Suprapubic skin (tissue), 4 donors: ENCODE data around the gene NTPCR. TPM values are rescaled to one million over a fixed set of nuclear protein-coding genes. Genes with fewer than 3 reads are reported as not detected.

ENCODE experiments used
- DNase-seq, 2 donors: peaks; one replicate each; pipeline ENCODE4 v3.0.0-alpha.2; 2019; ENCODE audit warnings: low spot score in 2 of 2
- H3K27ac ChIP-seq: fragments of 200-600 bp; sonication (generic); one replicate; pipeline ENCODE4 v1.5.1; 2019
- H3K27me3 ChIP-seq: fragments of 200-600 bp; sonication (generic); one replicate; pipeline ENCODE4 v1.5.1; 2019
- H3K36me3 ChIP-seq: fragments of 200-600 bp; sonication (generic); one replicate; pipeline ENCODE4 v1.5.1; 2019
- H3K4me1 ChIP-seq: fragments of 200-600 bp; sonication (generic); one replicate; pipeline ENCODE4 v1.5.1; 2019
- H3K4me3 ChIP-seq: fragments of 200-600 bp; sonication (generic); one replicate; pipeline ENCODE4 v1.5.1; 2019; ENCODE audit warnings: mild to moderate bottlenecking
- H3K9me3 ChIP-seq: fragments of 200-600 bp; sonication (generic); one replicate; pipeline ENCODE4 v1.5.1; 2019
- EP300 ChIP-seq: sonication (generic); formaldehyde crosslinking; IDR thresholded peaks from one replicate; pipeline ENCODE4 v1.6.1; 2017; ENCODE audit warnings: antibody characterized with exemption
- POLR2A ChIP-seq, 2 donors: fragments of 450-650 bp; IDR thresholded peaks; one replicate each; pipeline ENCODE4 v1.6.1; 2017; ENCODE audit warnings: antibody characterized with exemption in 2 of 2, mild to moderate bottlenecking in 2 of 2, moderate library complexity in 2 of 2
- POLR2AphosphoS5 ChIP-seq, 3 donors: sonication (generic); formaldehyde crosslinking; IDR thresholded peaks; one replicate each; pipeline ENCODE4 v1.6.1; 2017; ENCODE audit warnings: antibody characterized with exemption in 3 of 3
- WGBS: methylation state at CpG from one replicate; pipeline ENCODE4 v1.1.5; 2018; 5-methylcytosine and 5-hydroxymethylcytosine counted together
- total RNA-seq, 4 donors: library from RNA; depleted of rRNA; stranded (reverse); fragments of >200 nt; gene quantifications; one replicate each; pipeline ENCODE4 v1.1.0, GENCODE V29; 2016
- TF ChIP-seq, protein P1 (sequence below), 2 donors: fragments of 200-600 bp in 1 of 2; fragments of 450-650 bp in 1 of 2; sonication (generic) in 1 of 2; IDR thresholded peaks; one replicate each; pipeline ENCODE4 v1.5.1; 2016 to 2019; ENCODE audit warnings: antibody characterized with exemption in 2 of 2, mild to moderate bottlenecking in 1 of 2, moderate library complexity in 1 of 2

The NTPCR gene
- total RNA-seq, 4 donors from 2014 or later, result 18.6 to 35.9 (median 28.4) TPM

DNA sequence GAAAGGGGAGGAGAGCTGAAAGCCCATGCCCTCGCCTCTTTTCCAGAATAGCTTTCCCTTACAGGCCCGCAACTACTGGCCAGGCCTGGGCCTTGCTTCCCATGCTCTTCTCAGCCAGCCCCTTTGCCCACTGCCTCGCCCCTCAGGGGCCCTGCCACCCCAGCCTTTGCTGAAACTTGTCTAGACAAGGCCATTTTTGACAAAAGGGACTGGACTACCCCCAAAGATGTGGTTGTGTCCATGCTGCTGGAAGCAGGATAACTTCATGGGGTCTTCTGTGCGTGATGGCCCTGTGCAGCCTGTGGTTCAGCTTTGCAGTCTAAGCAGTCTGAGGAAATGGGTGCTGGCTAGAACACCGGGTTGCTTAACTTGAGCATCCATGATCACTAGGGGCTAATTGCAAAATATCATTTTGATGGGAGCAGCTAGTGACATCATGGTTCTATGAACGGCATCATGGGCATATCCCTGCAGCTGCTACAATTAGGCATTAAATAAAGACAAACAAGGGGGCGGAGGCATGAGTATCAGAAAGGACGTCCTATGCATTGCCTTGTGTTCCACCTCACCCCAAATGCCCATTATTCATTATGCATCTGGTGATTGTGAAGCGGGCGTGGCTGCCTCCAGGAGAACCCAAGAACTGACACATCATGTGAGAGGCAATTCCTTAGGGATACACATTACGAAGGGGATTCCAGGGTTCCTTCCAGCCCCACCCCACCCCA is 36.8 kb downstream of the NTPCR start:
- Histone ChIP-seq H3K27ac (no peak overlapping the region), H3K4me1 (peaks cover 5% of the 10 kb centered on the region), H3K27me3 (no peaks in the 10 kb centered on the region), H3K4me3 (no peak overlapping the region), H3K9me3 (no peaks in the 10 kb centered on the region), H3K36me3 (peaks cover 14% of the 10 kb centered on the region)
- peak in 1 of 2 donors; percentile 26 for DNase-seq
- 91% methylated on average over 11 of the region's 11 CpGs for WGBS
- TF ChIP-seq POLR2A (IDR thresholded peaks at IDR 0.05) (no peak), POLR2AphosphoS5 (IDR thresholded peaks at IDR 0.05) (no peak), EP300 (no peak)
- TF ChIP-seq, protein P1, sequence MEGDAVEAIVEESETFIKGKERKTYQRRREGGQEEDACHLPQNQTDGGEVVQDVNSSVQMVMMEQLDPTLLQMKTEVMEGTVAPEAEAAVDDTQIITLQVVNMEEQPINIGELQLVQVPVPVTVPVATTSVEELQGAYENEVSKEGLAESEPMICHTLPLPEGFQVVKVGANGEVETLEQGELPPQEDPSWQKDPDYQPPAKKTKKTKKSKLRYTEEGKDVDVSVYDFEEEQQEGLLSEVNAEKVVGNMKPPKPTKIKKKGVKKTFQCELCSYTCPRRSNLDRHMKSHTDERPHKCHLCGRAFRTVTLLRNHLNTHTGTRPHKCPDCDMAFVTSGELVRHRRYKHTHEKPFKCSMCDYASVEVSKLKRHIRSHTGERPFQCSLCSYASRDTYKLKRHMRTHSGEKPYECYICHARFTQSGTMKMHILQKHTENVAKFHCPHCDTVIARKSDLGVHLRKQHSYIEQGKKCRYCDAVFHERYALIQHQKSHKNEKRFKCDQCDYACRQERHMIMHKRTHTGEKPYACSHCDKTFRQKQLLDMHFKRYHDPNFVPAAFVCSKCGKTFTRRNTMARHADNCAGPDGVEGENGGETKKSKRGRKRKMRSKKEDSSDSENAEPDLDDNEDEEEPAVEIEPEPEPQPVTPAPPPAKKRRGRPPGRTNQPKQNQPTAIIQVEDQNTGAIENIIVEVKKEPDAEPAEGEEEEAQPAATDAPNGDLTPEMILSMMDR (IDR thresholded peaks at IDR 0.05), result no peak

DNA sequence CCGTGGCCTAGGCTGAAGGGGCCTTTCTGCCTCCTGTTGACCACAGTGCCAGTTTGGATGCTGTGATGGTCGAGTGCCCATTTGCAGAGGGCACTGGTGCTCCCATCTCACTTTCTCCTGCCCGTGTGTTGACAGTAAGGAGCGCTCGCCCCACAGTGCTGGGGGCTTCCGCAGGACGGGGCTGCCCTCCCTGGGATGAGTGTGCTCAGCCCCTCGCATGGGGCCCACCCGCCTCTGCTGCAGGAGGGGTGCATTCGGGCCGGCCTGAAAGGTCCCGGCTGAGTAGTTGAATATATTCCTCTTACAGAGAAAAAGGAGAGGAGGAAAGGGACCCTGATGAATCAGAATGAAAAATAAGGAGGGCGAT is 37.3 kb downstream of the NTPCR start:
- Histone ChIP-seq H3K4me3 (no peak overlapping the region), H3K27ac (no peak overlapping the region), H3K4me1 (peaks cover 1% of the 10 kb centered on the region), H3K27me3 (no peaks in the 10 kb centered on the region), H3K36me3 (peaks cover 14% of the 10 kb centered on the region), H3K9me3 (no peaks in the 10 kb centered on the region)
- TF ChIP-seq EP300 (no peak), POLR2AphosphoS5 (IDR thresholded peaks at IDR 0.05) (no peak), POLR2A (IDR thresholded peaks at IDR 0.05) (no peak)
- TF ChIP-seq, protein P1 (IDR thresholded peaks at IDR 0.05), result no peak
- 86% methylated on average over 12 of the region's 13 CpGs for WGBS
- DNase-seq, result peak in 1 of 2 donors; percentile 40

DNA sequence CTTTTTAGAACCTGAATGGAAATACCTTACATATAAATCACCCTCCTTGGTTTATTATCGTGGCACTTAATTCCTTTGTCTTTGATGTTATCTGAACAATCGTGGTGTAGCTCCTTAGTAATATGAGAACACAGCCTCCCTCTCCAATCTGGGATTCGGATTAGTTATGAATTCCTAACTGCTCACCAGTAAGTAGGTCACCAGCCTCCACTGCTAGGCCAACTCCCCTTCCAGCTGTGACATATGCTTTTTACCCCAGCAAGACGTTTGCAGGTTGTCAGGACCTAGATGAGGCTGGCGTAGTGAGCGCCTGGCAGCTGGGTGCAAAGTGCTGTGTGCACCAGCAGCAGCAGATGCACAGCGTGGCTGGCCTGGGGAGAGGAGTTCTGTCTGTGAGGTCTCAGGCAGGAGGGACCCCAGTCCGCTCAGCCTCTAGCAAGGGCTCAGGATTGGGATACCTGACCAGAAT is 38.2 kb downstream of the NTPCR start:
- 63% methylated on average over 7 of the region's 8 CpGs for WGBS
- Histone ChIP-seq H3K9me3 (no peaks in the 10 kb centered on the region), H3K36me3 (peaks cover 14% of the 10 kb centered on the region), H3K27me3 (no peaks in the 10 kb centered on the region), H3K27ac (no peak overlapping the region), H3K4me1 (no peaks in the 10 kb centered on the region), H3K4me3 (no peak overlapping the region)
- DNase-seq, result peak in 1 of 2 donors; percentile 60
- TF ChIP-seq POLR2A (IDR thresholded peaks at IDR 0.05), result no peak
- no peak for TF ChIP-seq POLR2AphosphoS5 (IDR thresholded peaks at IDR 0.05)
- TF ChIP-seq, protein P1 (IDR thresholded peaks at IDR 0.05), result no peak
- no peak for TF ChIP-seq EP300

DNA sequence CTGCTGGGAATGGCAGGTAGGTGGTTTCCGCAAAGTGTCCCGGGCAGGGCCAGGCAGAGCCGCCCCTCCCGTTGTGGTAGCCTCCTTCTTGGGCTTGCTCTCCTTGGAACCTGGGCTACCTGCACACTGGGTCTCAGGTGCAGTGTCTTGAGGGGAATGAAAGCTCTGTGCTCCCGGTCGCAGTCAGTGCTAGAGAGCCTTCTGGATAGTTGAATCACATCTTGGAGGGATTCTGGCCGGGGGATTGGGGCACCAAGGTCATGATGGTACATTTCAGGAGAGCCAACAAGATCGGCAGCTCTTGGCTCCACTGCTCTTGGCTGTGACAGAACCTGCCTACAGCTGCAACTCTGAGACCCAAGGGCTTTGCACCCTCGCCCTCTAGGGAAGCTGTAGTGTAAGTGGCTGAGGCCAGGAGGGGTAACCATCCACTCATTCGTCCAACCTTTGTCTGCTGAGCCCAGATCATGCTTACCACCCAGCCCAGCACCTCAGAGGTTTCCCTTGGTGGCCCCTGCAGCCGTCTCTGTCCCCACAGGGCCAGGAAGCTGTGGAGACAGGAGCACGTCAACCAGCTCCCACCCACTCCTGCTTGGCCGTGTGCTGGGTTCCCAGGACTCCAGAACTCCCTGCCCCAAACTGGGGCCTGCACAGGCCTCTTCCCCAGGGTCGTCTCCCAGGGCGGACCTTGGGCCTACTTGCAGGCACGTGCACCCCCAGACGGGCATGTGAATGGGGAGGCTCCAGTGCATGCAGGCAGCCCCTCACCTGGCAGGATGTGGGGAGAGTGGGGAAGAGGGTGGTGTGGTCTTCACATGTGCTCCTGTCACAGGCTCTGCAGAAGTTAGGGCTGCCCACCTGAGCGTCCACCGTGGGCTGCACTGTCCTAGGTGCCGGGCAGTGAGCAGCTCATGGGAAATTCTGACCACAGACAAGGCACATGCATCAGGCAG is 40.0 kb downstream of the NTPCR start:
- Histone ChIP-seq H3K9me3 (no peaks in the 10 kb centered on the region), H3K27ac (no peak overlapping the region), H3K27me3 (no peaks in the 10 kb centered on the region), H3K4me1 (no peaks in the 10 kb centered on the region), H3K36me3 (peaks cover 9% of the 10 kb centered on the region), H3K4me3 (no peak overlapping the region)
- TF ChIP-seq EP300 (no peak), POLR2AphosphoS5 (IDR thresholded peaks at IDR 0.05) (no peak), POLR2A (IDR thresholded peaks at IDR 0.05) (no peak)
- TF ChIP-seq, protein P1 (IDR thresholded peaks at IDR 0.05), result no peak
- 95% methylated on average over 13 of the region's 20 CpGs for WGBS
- DNase-seq, result peak in 1 of 2 donors; percentile 70

DNA sequence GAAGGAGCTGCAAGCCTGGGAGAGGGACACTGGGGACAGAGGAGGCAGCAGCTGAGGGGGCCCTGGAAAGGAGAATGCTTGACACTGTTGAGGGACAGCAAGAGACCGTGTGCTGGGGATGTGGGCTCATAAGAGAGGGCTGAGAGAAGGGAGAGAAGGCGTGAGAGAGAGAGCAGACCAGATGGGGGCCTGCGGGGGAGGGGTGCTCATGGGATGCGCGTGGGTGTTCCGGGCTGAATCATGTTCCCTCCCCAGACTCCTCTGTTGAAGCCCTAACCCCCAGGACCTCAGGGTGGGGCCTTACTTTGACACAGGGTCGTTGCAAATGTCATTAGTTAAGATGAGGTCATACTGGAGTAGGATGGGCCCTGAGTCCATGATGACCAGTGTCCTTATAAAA is 40.8 kb downstream of the NTPCR start:
- 88% methylated on average over 7 of the region's 7 CpGs for WGBS
- H3K36me3 ChIP-seq, result peaks cover 10% of the 10 kb centered on the region
- peak in 1 of 2 donors; percentile 47 for DNase-seq
- no peak overlapping the region for H3K27ac ChIP-seq
- TF ChIP-seq, protein P1 (IDR thresholded peaks at IDR 0.05), result no peak
- no peak for TF ChIP-seq POLR2A (IDR thresholded peaks at IDR 0.05)
- TF ChIP-seq POLR2AphosphoS5 (IDR thresholded peaks at IDR 0.05), result no peak
- no peak for TF ChIP-seq EP300
- H3K9me3 ChIP-seq, result no peaks in the 10 kb centered on the region
- no peaks in the 10 kb centered on the region for H3K4me1 ChIP-seq
- no peak overlapping the region for H3K4me3 ChIP-seq
- H3K27me3 ChIP-seq, result no peaks in the 10 kb centered on the region
